GM21381 (cell line): ENCODE data around the gene ATF1.
"Not testable (repeated sequence)": the region's sequence is repeated elsewhere in the genome, so short reads cannot be mapped to it uniquely, and the experiment has no call there.

Source experiments
- ATAC-seq: cut with Tn5 transposase; IDR thresholded peaks from one replicate; pipeline ENCODE4 v1.9.1; 2021; ENCODE audit warnings: mild to moderate bottlenecking, moderate library complexity; ENCODE audit not compliant: unreplicated experiment

Gene ATF1

GRCh38 chr12:50790081-50790480 lies 26.2 kb downstream of the ATF1 start:
- ATAC-seq: no peak

DNA sequence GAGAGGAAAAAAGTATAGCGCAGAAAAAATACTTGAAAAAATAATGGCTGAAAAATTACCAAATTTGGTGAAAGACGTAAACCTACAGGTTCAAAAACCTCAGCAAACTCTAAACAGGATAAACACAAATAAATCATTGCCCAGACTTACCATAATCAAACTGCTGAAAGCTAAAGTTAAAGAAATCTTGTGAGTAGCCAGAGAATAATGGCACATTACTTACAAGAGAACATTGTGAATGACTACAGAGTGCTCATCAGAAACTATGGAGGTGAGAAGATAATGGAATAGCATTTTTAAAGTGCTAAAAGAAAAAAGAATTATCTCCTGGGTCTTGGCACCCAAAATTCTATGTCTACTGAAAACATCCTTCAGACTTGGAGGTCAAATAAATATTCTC lies 36.0 kb downstream of the ATF1 start:
- ATAC-seq: no peak

DNA sequence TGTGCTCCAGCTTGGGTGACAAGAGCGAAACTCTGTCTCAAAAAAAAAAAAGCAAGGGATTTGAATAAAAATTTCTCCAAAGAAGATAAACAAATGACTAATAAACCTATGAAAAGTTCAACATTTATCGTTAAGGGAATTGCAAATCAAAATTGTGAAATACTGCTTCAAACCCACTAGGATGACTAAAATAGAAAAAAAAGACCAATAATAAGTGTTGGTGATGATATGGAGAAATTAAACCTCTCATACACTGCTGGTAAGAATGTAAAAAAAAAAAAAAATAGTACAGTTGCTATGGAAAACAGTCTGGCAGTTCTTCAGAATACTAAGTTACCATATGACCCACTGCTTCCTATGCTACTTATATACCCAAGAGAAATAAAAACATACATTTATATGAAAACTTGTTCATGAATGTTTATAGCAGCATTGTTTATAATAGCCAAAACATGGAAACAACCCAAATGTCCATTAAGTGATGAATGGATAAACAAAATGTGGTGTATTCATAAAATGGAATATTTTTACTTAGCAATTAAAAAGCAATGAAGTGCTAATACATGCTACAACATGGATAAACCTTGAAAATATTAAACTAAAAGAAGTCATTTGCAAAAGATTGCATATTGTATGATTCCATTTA lies 39.5 kb downstream of the ATF1 start:
- ATAC-seq: no peak

- no peak for ATAC-seq
These were observed 42.3 kb downstream of the ATF1 start for GRCh38 chr12:50806176-50806575.

- ATAC-seq: not testable (repeated sequence)
These were observed 45.2 kb downstream of the ATF1 start for GRCh38 chr12:50809131-50809530.

DNA sequence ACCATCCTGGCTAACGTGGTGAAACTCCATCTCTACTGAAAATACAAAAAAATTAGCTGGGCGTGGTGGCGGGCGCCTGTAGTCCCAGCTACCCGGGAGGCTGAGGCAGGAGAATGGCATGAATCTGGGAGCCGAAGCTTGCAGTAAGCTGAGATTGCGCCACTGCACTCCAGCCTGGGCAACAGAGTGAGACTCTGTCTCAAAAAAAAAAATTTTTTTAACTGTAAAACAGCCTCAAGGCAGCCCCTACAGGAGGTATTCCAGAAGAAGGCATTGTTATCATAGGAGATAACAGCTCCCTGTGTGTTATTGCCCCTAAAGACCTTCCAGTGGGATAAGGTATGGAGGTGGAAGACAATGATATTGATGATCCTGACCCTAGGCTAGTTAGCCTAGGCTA lies 51.0 kb downstream of the ATF1 start:
- not testable (repeated sequence) for ATAC-seq

DNA sequence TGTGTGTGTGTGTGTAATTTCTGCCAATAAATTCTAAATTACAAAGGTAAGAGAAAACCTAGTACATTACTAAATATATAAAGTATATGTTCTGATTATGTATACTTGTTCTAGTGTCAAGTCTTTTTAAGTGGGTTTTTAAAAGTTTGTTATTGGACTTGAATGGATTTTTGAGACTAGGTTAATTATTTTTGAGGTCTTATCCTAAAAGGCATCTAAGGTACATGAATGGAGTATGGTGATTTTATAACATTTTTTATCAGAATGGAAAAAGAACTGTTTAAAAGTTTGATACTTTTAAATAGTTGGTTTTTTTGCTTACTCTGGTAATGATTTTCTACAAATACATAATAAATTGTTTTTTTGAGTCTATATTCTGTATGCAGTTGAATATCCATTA lies 56.3 kb downstream of the ATF1 start:
- ATAC-seq: no peak

DNA sequence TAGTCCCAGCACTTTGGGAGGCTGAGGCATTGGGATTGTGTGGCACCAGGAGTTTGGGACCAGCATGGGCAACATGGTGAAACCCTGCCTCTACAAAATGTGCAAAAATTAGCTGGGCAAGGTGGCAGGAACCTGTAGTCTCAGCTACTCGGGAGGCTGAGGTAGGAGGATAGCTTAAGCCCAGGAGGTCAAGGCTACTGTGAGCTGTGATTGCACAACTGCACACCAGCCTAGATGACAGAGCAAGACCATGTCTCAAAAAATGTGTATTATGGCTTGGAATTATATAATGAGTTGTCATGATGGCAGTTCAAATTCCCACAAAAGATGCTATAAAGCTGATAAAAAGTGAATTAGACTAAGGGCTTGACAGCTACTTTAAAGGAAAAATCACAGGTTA lies 58.2 kb downstream of the ATF1 start:
- no peak for ATAC-seq

DNA sequence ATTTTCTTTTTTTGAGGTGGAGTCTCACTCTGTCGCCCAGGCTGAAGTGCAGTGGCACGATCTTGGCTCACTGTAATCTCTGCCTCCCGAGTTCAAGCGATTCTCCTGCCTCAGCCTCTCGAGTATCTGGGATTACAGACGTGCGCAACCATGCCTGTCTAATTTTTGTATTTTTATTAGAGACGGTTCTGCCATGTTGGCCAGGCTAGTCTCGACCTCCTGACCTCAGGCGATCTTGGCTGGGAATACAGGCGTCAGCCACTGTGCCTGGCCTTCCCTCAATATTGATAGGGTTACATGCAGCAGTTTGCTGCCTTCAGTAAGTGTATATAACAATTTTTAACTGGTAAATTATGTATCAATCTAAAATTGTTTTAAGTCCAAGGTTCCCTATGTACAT lies 59.8 kb downstream of the ATF1 start:
- ATAC-seq: not testable (repeated sequence)

DNA sequence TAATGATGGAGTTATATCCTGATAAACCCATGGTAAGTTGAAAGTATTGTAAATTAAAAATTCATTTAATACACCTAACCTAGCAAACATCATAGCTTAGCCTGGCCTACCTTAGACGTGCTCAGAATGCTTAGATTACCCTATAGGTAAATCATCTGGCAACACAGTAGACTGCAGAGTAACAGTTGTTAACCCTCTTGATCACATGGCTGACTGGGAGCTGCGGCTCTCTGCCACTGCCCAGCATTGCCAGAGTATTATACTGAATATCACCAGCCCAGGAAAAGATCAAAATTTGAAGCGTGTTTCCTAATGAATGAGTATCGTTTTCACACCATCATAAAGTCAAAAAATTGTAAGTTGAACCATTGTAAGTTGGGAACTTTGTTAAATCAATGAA lies 61.0 kb downstream of the ATF1 start:
- no peak for ATAC-seq

GRCh38 chr12:50825372-50825838 lies 61.5 kb downstream of the ATF1 start:
- no peak for ATAC-seq

DNA sequence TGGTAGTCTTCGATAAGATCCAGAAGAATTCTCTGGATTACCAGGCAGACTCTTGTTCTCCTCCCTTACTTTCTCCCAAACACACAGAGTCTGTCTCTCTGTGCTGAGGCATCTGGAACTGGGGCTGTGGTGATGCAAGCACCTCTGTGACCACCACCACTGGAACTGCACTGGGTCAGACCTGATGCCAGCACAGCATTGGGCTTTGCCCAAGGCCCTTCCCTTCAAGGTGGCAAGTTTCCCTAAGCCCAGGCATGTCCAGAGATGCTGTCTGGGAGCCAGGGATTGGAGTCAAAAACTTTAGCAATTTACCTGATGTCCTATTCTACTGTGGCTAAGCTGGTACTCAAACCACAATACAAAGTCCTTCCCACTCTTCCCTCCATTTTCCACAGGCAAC lies 64.2 kb downstream of the ATF1 start:
- ATAC-seq: no peak

DNA sequence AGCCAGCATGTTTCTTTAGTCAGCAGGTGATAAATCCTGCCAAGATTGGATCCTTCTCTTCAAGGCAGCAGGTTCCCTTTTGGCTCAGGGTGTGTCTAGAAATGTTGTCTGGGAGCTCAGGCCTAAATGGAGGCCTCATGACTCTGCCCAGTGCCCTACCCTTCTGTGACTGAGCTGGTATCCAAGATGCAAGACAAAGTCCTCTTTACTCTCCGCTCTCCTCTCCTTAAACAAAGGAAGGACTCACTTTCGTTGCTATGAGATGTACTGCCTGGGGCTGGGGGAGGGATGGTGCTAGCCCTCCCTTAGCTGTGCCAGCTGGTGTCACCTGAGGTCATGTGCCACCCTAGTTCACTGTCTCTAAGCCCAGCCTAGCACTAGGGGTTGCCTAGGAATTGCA lies 65.0 kb downstream of the ATF1 start:
- ATAC-seq: no peak

DNA sequence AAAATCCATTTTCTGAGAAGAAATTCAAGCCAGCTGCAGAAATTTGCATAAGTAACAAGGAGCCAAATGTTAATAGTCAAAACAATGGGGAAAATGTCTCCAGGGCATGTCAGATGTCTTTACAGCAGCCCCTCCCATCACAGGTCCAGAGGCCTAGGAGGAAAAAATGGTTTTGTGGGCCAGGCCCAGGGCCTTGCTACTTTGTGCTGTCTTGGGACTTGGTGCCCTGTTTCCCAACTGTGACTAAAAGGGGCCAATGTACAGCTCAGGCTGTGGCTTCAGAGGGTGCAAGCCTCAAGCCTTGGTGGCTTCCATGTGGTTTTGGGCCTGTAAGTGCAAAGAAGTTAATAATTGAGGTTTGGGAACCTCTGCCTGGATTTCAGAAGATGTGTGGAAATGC lies 69.9 kb downstream of the ATF1 start:
- ATAC-seq: not testable (repeated sequence)

GRCh38 chr12:50839042-50839441 lies 75.1 kb downstream of the ATF1 start:
- no peak for ATAC-seq

DNA sequence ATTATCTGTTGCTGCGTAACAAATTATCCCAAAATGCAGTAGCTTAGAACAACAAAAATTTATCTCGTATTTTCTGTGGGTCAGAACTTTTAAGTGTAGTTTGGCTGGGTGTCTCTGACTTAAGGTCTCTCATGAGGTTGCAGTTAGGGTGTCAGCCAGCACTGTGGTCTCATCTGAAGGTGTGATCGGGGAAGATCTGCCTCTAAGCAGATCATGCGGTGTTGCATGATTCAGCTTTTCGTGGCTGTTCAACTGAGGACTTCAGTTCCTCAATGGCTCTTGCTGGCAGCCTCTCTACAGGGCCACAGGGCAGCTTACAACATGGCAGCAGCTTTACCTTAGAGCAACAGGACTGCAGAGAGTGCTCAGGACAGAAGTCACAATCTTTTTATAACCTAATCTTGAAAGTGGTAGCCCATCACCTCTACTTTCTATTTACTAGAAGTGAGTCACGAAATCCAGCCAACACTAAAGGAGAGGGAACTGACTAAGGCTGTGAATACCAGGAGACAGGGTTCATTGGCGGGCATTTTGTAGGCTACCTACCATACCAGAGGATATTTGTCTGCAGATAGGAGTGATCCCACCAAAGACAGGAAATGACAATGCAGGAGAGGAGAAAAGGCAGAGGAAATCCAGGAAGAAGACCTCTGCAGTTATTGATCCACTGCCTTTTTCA lies 77.0 kb downstream of the ATF1 start:
- ATAC-seq: no peak

DNA sequence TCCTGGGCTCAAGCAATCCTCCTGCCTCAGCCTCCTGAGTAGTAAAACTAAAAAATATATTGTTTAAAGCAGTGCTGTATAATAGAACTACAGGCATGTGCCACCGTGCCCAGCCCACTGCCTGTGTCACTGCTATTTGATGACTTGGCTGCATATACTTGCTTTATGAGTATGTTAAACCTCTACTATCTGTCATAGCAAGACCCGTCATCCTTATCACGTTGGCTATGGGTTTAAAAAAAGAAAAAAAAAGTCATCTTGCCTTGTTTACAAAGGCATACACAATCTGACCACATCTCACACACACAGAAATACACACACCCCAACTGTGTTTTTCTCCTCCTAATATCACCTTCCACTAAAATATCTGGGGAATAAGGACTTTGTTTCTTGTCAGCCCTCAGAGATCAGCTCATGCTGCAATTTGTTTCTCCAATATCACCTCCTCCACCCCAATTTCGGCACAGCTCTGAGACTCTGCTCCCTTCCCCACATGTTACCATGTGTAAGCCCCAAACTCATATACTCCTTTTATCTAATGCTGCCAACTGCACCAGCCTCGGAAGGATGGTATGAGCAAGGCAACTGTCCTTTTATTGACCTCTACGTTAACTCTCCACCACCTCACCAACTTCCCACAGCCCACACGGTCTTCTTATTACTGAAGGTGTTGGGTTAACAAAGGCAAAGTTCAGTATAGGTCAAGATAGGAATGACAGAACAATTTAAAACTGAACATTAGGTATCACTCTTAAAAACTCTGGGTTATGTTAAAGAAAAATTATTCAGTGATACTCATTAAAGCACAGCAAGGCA lies 78.0 kb downstream of the ATF1 start:
- no peak for ATAC-seq

DNA sequence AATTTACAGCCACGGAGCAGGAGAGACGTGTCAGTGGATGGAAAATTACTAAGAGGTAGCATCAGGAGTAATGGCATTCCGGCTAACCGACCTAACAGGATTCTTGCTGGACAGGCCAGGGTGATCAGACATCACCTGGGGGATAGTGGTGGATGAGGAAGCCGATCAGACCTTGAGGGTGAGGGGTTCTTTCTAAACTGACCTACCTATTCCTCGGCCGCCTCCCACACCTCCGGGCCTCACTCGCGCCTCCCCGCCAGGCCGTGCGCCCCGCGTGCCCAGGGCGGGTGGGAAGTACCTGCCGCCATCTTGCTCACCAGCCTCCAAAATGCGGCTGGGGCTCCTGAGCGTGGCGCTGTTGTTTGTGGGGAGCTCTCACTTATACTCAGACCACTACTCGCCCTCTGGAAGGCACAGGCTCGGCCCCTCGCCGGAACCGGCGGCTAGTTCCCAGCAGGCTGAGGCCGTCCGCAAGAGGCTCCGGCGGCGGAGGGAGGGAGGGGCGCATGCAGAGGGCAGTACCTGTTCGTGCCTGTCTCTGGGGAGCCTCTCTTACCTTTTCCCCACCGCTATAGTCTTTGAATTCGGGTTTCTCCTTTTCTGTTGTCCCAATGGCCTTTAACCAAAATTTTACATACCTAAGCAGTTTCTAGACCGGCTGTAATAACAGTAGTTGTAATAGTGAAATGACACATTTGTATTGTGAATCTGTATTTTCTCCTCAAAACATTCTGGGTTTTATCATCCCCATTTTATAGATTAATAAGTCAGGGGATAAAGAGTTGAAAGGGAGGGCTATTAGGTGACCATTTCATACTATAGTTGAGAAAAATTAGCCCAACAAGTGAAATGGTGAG lies 79.0 kb downstream of the ATF1 start, which contains the start of gene TMPRSS12:
TMPRSS12 (plus strand) TSS at position 290 of the 857 bp plus-strand sequence; CDS start at position 329, 39 bp downstream.
- no peak for ATAC-seq

DNA sequence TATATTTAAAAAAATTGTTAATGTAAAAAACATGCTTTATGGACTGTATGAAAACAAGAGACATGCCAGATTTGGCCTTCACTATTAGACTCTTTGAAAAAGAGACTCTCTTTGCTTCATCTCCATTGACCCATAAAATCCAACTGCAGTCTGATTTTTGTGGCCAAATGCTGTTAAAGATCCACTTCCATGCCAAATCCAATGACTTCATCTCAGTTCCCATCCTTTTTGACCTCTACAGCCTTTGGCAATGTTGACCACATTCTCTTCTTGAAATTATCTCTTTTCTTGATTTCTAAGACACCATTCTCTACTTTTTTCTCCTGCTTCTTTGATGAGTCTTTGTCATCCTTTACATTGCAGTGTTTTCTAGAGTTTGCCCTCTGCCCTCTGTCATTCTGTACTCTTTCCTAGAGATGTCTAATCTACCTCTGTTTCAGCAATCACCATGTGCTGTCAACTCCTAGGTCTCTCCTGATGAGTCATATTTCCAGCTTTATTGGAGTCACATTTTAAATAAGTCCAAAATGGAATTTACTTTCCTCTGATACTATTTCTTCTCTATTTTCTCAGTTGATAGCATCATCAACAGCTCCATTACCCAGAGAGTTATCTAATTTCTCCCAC lies 81.2 kb downstream of the ATF1 start:
- ATAC-seq: no peak

DNA sequence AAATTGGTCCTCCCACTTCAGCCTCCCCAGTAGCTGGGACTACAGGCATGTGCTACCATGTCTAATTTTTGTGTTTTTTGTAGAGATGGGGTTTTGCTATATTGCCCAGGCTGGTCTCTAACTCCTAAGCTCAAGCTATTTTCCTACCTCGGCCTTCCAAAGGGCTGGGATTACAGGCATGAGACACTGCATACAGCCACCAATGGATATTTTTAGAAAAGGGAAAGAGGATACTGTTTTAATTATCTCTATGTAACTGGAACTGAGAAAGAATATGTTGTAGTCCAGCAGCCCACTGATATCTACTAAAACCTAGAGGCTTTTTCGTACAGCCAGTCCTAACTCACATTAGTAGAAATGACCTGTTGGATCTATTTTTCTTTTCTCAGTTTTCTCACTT lies 85.1 kb downstream of the ATF1 start:
- no peak for ATAC-seq
